Measurements from ENCODE around the gene ESYT2.
"Not testable (repeated sequence)": the region's sequence is repeated elsewhere in the genome, so short reads cannot be mapped to it uniquely, and the experiment has no call there.

Gene ESYT2

DNA sequence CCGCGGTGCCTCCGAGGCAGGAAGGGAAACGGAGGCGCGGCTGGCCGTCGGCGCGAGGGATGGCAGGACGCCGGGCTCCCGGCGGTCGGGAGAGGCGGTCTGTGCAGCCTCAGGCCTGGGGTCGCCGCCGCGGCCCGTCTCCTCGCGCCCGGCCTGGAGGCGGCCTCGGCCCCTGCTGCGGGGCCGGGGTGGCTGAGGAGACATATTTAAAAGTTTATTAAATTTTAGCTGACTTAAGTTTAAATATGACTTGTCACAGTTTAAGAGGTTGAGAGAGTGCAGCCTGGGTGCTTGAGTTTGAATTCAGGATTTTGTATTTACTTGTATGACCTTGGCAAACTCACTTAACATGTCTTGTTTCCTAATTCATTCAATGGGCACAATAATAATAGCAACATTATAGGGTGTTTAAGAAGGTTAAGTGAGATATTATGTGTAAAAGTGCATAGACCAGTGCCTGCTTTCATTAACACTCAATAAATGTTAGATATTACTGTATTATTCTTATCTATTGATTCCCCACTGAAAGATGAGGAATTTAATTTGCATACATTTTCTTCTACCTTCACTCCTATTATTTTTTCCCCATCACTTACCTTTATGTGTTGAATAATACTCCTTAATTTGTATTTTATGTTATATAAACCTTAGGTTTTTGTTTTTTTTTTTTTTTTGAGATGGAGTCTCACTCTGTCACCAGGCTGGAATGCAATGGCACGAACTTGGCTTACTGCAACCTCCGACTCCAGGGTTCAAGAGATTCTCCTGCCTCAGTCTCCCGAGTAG, 27.8 kb upstream of the ESYT2 start:
- no peak for DNase-seq

DNA sequence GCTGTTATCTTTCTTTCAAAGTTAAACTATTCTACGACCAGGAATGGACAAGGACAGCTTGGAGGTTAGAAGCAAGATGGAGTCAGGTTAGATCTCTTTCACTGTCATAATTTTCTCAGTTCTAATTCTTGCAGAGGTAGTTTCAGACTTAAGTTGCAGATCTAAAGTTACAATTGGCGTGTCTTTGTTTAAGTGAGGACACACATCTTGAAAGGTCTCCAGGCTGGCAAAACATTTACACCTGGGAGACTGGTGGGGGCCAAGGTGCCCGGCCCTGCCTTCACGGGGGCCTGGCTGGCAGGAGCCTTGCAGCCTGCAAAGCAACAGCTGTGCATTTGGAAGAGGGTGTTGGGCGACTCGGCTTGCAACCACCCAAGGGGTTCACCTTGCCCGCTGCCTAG, 25.4 kb upstream of the ESYT2 start:
- DNase-seq: no peak

DNA sequence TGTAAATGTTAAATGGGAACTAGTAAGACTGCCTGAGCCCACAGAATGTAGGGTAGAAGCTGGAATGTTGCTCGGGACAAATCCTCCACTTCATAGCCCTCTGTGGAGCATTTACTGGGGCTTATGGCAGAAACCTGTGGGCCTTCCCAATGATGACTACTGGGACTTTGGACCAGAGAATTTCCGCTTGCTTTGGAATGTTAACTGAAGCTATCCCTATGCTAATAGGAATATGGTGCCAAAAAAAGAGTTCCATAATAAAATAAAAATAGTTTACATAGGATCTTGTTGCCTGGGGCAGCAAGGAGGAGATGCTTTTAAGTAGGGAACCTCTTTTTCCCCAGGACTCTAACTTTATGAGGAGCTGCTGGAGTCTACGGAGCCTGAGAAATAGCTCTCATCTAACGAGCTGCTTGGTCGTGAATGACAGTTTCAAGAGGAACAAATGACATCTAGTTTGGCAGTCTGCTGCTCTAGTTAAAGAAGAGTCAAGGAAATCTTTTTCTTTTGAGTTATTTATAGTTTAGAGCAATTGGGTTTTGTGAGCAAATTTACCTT, 21.3 kb upstream of the ESYT2 start:
- DNase-seq: no peak

DNA sequence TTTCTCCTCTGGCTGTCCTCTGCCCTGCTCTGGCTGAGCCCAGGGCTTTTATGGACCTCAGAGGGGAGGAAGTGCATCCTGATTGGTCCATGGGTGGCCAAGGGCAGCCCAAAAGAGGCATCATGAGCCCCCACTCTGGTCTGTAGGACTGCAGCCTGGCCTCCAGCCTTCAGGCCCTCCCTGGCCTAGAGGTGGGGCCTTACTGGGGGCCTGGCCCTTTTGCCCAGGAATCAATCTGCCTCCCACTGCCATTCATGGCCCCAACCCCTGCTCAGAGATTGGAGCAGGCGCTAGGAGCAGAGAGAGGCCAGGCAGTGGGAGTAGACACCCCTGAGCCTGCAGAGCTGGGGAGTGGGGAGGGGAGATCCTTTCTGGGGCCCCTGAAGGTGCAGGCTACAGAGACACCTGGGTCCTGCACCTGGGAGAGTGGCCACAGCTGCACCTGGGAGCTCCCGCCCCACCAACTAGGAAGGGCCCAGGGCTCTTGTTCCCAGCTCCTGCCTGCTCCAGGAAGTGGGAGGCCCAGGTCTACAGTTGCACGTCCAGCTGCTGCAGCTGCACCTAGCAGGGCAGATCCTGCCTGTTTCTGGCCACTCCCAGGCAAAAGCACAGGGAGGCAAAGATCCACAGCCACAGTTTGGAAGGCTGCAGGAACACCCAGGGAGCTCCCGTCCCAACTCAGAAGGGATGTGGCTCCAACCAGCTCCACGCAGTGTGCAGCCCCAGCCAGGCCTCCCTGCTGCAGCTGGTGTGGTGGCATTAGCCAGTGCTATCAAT, 20.6 kb upstream of the ESYT2 start:
- no peak for DNase-seq

DNA sequence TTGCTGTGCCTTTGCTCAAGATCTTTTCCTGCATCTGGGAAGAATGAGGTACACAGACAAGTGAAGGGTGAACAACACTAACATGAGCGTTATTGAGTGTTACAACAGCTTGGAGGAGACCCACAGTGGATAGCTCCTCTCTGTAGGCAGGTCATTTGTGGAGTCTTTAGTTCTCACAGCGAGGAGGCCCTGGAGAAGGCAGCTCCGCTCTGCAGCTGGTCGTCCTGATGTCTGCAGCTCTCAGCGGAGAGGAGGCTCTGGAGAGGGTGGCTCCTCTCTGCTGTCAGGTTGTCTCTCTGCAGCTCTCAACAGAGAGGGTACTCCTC, 20.1 kb upstream of the ESYT2 start:
- no peak for DNase-seq

DNA sequence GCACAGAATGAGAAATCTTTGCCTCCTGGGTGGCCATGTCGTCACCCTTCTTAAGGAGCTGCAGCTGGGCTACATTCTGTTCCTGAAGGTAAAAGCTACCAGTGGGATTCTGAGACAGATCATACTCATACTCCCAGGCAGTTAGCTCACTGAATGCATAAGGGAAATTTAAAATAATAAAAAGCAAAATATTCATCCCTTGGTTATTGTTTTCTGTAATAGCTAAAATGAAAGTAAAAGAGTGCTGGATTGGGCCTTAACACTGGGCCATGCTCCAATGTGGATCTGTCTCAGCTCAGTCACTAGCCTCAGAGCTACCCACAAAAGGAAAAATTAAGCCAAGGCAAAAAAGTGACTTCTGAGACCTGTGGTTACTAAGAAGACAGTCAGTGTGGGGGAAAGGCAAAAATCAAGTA, 18.1 kb upstream of the ESYT2 start:
- no peak for DNase-seq

DNA sequence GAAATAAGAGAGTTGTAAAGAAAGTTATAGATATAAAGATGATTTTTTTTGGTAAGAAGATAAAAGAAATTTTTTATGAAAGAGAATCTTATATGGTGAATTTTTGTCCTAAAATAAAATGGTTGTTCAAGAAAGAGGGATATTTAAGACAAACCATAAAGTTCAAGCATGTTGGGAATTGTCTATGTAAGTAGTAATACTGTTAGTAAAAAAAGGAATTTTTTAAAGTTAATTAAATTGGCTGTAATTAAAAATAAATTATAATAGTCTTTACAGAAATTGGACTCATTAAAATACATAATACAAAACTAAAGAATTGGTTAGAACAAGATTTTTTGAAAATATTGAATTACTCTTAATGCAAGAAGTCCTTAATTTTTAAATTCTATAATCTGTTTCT, 17.0 kb upstream of the ESYT2 start:
- DNase-seq: no peak

DNA sequence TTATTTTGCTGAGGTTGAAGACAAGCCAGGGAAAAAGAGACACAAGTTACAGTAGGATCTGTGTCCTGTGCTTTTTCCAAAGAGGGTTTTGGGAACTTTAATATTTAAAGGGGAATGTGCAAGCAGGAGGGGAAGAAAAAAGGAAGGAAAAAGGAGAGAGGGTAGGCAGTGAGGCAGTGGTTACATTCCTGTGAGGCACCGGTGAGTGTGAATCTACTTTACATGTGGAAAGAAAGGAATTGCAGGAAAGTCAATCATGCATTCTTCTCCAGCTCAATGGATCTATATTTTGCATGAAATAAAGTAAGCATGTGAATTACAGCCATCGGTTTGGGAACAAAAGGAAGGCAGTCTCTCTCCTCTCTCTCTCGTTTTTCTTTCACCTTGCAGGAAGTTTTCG, 14.5 kb upstream of the ESYT2 start:
- DNase-seq: no peak

DNA sequence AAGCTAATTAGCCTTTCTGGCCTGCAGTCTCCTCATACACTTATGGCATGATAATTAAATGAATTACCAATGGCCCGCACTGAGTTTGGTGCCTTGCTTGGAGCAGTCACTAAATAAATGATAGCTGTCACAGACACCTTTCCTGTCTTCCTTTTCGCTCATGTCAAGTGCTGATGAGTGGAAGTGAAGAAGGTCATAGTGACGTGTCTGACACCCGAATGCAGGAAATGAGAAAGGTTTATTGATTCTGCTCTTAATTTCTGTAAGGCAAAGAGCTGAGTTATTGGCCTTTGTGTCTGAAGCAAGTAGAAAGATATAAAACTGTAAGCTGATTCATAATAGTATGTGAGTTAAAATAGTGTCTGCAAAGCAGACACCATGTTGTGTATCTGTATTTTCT, 13.2 kb upstream of the ESYT2 start:
- no peak for DNase-seq

DNA sequence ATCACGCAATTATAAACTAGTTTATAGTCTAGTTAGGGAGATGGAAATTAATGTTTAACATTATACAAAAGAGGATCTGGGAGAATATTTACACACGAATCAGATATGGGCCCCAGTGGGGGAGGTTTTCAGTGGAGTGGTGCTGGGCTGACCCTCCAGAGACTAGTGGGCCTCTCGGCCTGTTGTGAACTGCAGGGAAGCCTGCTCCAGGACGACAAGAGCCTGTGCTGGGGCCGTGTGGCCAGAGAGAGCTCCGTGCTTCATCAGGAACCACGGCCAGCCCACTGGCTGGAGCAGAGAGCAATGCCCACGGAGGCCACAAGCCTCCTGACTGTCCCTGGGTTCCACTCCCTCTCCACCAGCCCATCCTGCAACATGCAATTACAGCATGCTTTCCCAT, 11.3 kb upstream of the ESYT2 start:
- DNase-seq: no peak

DNA sequence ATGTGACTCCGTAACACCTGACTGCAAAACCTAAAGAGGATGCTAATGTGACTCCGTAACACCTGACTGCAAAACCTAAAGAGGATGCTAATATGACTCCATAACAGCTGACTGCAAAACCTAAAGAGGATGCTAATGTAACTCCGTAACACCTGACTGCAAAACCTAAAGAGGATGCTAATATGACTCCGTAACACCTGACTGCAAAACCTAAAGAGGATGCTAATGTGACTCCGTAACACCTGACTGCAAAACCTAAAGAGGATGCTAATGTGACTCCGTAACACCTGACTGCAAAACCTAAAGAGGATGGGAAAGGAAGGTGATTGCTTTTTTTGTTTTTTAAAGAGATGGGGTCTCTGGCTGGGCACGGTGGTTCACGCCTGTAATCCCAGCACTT, 9.9 kb upstream of the ESYT2 start:
- DNase-seq: not testable (repeated sequence)

DNA sequence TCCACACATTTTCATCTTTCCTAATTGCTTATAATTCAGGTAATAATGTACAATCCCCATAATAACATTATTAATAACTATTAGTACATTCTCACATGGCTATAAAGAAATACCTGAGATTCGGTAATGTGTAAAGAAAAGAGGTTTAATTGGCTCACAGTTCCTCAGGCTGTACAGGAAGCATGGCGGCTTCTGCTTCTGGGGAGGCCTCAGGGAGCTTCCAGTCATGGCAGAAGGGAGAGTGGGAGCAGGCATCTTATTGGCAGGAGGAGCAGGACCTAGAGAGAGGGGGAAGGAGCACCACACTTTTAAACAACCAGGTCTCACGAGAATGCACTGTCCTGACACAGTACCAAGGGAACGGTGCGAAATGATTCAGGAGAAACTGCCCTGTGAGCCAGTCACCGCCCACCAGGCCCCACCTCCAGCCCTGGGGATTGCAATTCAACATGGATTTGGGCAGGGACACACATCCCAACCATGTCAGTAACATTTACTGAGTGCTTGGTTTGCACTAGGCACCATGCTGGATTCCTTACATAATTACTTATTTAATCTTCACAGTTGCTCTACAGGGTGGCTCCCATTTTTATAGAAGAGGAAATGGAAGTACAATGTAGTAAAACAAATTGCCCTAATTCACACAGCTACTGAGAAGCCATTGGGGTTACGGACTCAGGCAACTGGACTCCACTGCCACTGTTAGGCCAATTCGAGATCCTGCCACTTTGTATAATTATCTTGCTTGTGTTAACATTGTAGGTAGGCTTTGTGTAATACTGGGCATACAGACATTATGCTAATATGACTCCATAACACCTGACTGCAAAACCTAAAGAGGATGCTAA, 8.7 kb upstream of the ESYT2 start:
- DNase-seq: peak; percentile 48

DNA sequence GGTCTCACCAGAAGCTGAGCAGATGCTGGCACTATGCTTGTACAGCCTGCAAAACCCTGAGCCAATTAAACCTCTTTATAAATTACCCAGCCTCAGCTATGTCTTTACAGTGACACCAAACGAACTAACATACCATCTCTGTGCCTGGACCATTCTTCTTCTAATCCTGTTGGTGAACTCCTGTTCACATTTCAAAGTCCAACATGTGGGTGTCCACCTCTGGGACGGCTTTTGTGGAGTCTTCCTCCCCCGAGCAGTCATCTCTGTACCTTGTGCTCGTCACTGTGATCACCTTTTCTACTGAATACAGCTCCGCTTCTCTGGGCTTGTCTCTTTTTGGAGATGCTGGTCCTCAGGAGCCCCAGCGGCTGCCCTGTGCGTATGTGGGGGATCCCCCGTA, 7.4 kb upstream of the ESYT2 start:
- DNase-seq: no peak

DNA sequence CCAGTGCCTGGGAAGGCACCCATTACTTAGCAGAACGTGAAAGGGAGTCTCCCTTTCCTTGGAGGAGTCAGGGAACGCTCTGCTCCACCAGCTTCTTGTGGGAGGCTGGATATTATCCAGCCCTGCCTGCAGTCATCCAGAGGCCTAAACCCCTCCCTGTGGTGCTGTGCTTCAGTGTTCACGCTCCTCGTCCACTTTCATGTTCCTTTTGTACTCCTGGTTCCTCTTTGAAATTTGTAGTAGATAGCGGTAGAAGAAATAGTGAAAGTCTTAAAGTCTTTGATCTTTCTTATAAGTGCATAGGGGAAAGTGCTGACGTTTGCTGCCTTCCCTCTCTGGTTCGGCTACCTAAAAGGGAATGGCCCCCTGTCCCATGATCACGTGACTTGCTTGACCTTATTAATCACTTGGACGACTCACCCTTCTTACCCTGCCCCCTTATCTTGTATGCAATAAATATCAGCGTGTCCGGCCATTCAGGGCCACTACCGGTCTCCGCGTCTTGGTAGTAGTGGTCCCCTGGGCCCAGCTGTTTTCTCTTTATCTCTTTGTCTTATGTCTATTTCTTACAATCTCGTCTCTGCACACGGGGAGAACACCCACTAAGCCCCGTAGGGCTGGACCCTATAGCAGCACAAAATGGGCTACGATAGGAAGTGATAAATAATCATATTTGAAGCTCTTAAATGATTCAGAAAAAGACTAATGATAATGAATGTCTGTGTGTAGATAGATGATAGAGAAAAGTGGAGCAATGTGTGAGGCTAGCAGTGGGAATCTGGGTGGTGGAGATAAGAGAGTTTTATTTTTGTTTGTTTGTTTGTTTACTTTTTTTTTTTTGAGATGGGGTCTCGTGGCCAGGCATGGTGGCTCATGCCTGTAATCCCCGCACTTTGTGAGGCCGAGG, 5.8 kb upstream of the ESYT2 start:
- DNase-seq: no peak

DNA sequence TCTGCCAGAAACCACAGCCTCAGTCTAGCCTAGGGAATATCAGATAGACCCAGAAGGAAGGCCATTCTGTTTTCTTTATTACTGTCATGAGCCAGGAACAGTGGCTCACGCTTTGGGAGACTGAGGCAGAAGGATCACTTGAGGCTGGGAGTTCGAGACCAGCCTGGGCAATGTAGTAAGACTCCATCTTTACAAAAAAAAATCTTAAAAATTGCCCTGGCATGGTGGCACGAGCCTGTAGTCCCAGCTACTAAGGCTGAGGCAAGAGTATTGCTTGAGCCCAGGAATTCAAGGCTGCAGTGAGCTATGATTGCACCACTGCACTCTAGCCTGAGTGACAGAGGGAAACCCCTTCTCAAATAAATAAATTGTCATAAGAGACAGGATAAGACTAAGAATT, 3.7 kb upstream of the ESYT2 start:
- no peak for DNase-seq

DNA sequence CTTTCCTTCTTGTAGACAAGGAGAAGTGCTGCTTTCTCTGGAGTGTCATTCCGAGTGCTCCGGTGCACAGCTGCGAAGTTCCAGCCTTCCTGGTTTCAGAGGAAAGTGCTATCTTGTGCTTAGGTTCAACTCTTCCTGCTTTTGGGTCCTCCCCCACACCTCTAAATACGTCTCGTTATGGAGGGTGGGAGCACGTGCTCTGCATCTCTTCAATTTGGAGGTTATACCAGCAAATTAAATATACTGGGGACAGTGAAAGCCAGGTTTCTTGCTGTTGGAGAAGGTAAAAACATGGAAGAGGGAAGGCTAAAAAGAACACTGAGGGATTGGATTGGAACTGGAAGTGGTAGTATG, 2.4 kb upstream of the ESYT2 start:
- DNase-seq: no peak

DNA sequence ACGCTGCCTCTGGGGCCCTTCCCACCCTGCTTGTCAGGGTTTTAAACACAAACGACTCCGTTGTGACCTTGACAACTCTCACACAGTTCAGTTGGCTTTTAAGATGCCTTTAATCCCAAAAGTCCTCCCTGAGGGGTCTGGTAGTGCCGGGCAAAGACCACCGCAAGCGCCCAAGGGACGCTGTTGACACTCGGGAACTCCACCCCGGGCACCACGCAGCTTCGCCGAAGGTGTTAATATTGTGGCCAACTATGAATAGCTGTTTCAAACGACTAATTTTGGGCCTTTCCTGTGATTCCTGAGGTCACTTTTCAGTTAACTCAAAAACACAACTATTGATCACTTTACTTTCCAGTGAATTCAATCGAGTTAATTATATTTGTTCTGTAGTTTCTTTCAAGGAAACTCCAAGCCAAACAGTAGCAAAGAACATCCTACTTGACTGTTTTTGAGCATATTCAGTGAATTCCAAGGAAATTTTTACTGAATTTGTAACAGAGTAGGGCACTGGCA, 958 bp upstream of the ESYT2 start:
- DNase-seq: no peak

DNA sequence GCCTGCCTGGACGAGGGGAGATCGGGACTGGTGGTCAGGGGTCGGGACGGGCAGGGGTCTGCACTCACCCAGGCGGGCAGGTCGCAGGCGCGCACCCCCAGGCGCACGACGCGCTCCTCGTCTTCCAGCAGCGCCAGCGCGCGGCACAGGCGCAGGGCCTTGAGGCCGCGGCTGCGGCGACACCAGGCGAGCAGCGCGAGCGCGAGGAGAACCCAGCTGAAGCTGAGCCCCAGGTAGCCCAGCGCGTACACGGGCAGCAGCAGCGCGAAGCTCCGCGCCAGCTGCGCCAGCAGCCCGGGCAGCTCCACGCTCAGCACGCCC, 328 bp downstream of the ESYT2 start:
- peak; percentile 28 for DNase-seq

DNA sequence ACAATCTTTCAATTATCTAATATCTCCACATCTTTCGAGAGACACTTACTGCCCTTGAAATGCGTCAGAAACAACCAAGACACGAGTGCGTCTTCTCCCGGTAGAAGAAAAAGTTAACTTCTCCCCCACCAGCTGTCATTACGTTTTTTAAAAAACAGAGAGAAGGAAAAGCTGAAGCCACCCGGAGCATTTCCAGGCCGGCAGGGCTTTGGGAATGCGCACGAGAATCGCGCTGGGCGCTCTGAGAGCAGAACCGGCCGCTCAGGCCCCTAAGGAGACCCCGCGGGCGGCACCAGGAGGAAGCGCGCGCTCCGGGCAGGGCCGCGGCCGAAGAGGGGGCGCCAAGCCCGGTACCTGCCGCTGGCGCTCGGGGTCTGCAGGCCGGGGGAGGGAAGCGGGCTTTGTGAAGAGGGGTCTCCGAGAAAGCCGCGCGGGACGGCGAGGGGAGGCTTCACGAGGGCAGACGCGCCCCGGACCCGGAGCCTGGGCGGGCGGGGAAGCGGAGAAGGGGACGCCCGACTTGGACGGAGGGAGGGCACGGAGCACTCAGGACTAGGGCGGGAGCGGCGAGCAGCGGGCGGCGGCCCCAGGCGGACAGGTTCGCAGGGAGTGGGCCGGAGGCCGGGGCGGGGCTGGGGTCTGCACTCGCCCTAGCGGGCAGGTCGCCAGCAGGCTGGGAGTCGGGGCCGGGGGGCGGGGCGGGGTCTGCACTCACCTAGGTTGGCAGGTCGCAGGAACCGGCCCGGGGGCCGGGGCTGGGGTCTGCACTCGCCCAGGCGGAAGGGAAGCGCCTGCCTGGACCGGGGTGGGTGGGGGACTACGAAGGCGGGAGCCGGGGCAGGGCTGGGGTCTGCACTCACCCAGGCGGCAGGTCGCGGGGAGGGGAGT, 932 bp downstream of the ESYT2 start:
- DNase-seq: no peak

DNA sequence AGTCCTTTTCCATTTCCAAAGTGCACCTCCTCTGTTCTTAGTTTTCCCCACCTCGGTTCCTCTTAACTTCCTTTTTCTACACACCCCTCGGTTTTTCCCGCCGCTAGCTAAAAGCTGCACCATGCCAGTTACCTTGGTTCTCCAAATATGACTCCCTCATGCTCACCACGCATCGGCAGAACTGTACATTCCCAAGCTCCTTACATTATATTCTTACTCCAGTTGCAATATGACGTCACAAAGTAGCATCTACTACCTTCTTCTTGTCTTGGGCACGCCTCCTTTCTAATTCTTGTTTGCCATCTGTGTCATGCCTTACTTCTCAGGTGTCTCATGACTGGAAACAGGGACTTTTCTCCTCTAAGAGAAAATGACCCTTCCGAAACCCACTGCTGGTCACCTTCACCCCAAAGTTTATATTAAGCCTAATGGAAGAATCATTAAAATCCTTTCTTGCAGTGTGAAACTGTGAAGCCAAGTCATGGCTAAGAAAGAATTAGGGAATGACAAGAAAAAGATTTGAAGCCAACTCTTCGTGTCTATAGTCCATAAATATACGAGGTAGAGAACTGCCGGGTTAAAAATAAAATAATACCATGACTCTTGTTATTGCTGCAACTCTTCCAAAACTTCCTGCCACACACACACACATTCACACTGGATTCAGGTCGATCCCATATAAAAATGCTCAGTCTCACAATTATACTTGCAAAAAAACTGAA, 1.7 kb downstream of the ESYT2 start:
- DNase-seq: no peak
